GM18873 (cell line): Measurements from ENCODE around the gene CYP4V2.

Source experiments
- ATAC-seq: cut with Tn5 transposase; IDR thresholded peaks from one replicate; pipeline ENCODE4 v1.9.1; 2021; ENCODE audit warnings: mild to moderate bottlenecking, moderate library complexity, moderate number of reproducible peaks; ENCODE audit not compliant: unreplicated experiment, low FRiP score

CYP4V2 gene

DNA sequence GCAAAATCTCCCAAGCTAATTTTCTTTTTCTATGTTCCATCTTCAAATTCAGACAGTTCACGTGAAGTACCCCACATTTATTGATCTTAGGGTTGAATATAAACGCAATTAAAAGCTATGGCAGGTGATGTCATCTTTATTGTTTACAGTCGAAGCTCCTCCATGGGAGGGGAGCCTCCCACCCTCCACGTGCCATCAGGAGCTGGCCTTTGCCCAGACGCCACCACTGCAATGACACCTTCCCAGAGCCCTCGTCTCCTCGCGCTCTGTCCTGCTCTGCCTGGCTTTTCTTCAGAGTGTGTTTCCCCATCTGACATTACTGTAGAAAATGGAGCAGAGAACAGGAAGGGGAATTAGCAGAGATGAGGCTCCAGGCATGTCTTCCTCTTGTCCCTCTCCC lies 18.8 kb upstream of the CYP4V2 start:
- no peak for ATAC-seq

DNA sequence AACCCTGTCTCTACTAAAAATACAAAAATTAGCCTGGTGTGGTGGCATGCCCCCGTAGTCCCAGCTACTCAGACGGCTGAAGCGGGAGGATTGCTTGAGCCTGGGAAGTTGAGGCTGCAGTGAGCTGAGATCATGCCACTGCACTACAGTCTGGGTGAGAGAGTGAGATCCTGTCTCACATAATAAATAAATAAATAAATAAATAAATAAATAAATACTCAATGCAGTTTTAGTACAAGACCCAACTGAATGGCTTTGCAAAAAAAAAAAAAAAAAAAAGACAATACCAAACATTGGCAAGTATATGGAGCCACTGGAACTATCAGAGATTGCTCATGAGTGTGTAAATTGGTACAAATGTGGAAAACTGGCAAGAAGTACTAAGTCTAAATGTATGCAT lies 3.3 kb upstream of the CYP4V2 start:
- ATAC-seq, result no peak

DNA sequence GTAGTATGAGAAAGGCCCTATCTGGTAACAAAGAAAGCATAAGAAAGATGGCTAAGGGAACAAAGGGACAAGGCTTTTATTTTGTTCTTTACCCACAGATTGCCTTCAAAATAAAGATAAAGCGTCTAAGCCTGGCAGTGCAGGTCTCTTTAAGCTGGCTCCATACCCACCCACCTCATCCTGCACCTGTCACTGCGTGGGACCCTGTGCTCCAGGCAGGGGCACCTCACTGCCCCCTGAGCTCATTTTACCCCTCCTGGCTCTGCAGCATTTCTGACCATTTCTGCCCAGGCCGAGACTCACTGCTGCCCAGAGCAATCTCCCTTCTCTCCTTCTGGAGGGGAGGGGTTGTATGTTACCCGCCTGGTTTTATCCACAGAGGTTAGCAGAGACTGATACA lies 1.7 kb upstream of the CYP4V2 start:
- no peak for ATAC-seq

DNA sequence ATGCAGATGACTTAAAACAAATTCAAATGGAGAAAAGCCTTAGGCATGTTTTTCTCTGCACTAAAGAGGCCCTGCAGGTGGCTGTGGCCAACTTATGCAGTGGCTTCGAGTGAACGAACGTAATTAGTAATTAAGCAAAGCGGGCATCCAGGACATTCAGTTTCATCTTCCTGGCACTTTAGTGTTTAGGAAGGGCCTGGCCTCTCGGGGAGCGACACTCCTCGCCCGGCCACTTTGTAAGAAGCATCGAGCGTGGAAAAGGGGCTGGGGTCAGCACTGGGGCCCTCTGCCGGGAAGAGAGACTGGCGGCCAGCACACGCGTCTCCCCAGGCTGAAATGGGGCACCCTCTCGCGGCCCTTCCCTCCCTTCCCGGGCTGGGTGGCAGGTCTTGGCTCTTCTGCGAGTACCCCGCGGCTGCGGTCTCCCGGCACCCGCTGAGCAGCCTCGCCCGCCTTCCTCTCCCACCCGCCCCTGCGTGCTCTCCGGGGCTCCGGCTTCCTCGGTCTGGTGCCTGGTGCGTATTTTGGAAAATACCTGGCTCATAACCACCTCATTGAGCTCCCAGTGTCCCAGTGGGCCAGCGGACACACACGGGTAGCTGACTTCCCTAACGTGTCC lies 677 bp upstream of the CYP4V2 start:
- peak; percentile 6 for ATAC-seq

DNA sequence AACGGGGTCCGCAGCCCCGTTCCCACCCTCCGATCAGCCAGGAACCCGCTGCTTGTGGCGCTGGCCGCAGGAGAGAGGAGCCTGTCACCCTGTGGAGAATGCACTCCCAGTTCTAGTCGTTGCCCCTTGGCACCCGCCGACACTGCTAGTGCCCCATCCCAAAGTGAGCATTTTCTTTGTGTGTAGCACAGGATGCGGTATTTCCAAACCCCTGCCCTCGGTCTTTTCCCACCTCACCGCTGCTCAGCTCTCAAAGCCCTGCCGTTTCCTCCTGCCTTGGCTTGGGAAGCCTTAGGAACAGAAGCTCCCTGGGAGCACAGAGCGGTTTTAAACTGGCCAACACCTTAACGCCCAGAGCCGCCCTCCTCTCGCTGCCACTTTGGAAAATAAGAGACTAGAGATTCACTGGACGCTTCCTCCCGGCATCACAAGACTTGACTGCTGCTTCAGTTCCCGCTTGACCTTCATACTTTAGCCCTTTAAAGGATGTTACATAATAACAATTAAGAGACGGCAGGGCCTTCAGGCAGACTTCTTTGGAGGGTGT lies 772 bp downstream of the CYP4V2 start:
- ATAC-seq, result no peak

DNA sequence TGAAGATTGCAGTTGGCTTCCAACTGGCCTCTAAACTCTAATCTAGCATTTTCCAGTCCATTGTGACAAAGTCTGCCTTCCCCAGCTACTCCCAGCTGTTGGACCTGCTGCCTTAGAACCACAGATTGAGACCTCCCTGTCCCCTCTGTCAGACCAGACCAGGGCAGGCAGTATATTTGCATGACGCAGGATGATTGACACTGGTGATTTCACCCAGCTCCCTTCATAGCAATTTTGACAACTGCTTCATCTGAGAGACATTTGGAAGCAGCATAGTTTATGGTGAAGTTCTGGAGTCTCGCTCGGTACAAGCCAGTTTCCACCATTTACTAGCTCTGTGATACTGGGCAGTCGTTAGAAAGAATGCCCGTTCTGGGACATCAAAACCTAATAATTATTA lies 2.5 kb downstream of the CYP4V2 start:
- no peak for ATAC-seq

DNA sequence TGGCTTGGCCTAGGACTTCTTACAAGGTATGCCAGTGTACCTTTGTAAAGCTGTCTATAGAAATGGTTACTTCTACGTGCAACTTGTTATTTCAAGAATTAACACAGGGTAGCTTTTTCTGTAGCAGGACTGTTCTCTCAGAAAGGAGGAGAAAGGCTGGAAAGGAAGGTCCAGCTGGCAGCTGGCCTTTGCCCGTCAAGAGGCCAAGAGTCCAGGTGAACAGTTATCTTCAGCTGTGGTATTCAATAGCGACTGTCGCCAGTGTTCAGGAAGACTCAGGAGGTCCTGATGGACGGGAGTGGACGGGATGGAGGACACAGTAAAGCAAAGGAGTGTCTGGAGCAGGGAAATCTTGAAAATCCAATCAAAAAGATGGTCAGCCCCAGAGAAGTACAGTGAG lies 4.7 kb downstream of the CYP4V2 start:
- no peak for ATAC-seq

DNA sequence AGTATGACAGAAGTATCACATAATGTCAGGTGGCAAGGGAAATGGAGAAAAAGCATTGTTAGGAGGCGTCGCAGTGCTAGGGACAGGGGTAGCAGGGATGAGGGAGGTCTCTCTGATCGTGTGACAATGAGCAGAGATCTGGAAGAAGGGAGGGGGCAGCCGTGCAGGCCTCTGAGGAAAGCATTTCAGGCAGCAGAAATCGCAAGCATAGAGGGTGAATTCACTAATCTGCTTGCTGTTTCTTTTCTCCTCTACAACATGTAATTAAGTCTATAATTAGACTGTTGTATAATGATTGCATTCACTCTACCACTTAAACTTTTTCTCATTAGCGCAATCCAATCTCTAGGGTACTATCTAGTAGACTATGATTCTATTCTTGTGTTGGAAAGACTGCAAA lies 9.1 kb downstream of the CYP4V2 start:
- no peak for ATAC-seq

DNA sequence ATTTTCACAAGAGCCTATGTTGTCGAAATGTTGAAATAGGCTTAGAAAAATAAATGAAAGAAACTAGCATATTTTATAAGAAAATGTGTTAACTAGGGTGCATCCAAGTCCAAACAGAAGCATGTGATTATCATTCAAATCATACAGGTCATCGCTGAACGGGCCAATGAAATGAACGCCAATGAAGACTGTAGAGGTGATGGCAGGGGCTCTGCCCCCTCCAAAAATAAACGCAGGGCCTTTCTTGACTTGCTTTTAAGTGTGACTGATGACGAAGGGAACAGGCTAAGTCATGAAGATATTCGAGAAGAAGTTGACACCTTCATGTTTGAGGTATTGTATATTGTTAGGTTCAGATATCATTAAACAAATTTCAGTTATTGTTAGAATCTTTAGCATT lies 9.6 kb downstream of the CYP4V2 start:
- no peak for ATAC-seq

DNA sequence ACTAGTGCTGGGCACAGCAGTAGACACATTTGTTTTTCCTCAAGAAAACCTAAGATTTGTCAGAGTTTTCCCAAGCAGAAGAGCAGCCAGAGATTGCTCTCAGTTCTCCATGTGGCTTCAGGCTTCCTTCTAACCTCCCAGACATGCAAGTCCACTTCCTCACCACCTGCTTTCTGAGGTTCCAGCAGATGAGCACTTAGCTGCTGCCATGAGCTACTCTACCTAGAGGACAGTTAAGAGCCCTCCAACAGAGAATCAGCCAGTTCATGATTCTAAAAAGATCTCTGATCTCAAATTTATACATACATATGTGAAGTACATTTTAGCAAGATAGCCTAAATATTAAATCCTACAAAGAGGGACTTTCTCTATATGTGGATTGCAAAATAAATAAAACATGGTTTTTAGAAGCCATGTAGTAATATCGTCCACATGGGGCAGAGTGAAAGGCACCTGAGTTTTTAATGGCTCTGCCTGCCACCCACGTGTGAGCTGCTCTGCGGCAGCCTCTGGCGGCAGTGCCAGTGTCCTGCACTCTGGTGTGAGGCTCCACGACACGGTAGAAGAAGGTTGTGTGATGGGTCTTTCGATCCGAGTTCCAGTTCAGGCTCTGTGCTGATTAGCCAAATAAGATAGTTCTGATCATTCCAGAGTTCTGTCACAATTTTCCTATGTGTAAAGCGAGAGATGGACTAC lies 10.3 kb downstream of the CYP4V2 start:
- ATAC-seq, result peak; percentile 98

DNA sequence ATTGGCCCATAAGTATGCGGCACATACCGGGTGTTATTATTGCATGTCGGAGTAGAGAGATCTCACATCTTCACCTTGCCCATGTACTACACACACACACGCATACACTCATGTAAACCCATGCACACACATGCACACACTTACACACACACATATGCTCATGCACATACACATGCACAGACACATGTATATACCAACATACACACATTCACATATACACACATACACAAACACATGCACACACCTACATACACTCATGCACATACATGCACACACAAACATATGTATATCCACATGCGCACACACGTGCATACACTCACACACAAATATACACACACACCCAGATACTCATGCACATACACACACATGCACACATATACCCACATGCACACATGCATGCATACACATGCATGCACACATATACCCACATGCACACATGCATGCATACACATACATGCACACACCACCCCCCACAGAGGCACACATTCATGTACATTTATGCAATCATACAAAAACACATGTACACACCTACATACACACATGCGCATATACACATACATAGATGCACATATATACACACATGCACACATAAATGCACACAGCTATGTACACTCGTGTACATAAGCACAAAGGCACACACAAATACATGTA lies 11.2 kb downstream of the CYP4V2 start:
- ATAC-seq, result no peak

DNA sequence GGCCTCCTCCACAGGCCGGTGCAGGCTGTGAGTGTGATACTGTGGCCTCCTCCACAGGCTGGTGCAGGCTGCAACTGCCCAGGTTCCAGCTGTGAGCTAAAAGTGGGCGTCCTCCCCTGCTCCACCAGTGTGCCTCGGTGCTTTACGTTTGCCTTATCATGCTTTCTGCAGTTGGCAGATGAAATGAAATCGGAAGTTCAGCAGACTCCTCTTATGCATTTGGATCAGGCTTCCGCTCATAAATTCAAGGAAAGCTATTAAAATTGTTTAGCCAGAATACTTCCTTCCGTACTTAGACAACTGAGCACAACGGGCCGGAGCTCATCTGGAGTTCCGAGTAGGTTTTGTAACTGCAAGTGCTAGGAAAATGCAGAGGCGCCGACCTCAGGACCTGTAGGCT lies 12.0 kb downstream of the CYP4V2 start:
- no peak for ATAC-seq

DNA sequence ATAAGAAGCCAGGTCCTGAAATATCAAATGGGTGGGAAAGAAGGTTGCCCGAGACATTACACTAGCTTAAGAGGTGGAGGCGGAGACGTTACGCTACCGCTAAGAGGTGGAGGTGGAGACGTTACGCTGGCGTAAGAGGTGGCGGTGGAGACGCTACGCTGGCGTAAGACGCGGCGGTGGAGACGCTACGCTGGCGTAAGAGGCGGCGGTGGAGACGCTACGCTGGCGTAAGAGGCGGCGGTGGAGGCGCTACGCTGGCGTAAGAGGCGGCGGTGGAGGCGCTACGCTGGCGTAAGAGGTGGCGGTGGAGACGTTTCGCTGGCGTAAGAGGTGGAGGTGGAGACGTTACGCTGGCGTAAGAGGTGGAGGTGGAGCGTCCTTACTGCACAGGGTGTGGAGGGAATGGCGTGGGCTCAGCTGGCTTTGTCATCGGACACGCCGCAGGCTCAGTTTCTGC lies 12.8 kb downstream of the CYP4V2 start:
- ATAC-seq, result no peak

DNA sequence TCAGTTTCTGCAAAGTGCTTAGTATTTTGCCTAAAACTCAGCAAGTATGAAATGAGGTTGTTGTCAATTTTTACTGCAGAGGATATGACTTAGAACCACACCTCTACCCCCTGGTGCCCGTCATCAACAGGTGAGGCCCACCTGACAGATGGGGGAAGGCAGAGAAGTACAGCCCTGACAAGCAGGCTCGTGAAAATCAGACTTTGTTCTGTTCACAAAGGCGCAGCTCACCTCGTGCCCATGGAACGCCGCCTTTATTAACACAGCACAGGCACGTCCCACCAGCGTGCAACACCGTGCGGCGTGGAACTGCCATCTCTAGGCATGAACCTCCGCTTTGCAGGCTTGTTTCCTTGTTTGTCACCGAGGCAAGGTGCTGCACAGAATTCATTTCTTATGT lies 13.3 kb downstream of the CYP4V2 start:
- no peak for ATAC-seq

DNA sequence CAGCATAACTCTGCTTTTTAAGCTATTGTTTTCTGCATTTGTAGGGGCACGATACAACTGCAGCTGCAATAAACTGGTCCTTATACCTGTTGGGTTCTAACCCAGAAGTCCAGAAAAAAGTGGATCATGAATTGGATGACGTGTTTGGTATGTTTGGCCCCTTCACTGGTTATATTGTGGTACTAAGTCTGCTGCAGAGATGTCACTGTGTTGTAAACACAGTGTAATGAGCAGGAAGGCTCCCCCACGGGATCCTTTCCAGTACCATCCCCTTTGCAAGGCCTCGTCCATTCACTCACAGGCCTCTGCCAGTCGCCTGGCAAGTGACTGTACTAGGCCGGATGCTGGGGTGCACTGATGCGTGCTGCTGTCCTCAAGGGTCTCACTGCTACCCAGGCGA lies 13.8 kb downstream of the CYP4V2 start:
- ATAC-seq, result no peak

DNA sequence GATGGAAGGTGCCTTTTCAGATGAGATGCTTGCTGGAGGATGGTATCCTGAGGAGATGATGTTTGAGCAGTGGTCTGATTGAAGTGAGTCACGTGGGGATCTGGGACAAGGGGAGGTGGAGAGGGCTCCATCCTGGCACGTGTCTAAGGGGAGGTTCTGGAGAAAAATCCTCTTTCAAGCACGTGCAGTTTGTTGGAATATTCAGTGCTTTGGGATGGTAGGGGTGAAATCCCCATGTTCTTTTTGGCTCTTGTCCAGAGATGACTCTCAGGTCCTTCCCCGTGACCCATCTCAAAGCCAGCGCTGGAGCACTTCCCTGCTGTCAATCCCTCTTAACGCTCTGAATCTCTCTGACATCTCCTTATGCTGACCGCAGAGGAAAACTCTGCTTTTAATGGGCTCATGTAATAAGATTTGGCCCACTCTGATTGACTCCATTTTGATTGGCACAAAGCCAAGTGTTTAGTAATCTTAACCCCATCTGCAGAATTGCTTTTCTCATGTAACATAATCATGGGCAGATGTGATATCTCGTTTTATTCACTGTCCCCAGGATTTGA lies 25.2 kb downstream of the CYP4V2 start:
- ATAC-seq, result no peak

DNA sequence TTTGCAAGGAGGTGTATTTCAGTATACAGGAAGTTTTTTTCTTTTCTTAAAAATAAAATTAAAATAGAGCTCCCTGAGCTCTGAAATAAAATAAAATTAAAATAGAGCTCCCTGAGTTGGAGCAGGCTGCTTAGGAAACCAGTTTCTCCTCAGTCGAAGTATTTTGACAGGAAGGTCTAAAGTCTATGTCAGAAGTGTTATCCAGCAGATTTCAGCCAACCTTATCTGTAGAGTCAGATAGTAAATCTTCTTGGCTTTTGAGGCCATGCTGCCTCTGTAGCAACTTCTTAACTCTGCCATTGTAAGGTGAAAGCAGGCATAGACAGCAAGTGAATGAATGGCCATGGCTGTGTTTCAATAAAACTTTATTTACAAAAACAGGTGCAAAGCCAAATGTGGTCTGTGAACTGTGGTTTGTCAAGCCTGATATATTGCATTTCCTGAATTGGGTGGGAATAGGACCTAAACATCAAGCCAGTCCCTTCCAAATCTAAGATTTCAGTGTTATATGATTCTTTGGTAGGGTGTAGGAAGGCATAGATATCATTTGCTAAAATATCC lies 26.4 kb downstream of the CYP4V2 start:
- no peak for ATAC-seq

DNA sequence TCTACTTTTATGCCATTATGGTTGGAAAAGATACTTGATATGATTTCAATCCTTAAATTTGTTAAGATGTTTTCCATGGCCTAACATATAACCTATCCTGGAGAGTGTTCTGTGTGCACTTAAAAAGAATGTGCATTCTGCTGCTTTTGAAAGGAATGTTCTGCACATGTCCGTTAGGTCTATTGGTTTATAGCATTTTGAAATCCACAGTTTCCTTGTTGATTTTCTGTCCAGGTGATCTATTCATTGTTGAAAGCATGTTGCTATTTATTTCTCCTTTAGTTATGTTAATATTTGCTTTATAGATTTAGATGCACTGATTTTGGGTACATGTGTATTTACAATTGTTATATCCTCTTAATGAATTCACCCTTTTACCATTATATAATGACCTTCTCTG lies 30.3 kb downstream of the CYP4V2 start:
- ATAC-seq, result no peak

DNA sequence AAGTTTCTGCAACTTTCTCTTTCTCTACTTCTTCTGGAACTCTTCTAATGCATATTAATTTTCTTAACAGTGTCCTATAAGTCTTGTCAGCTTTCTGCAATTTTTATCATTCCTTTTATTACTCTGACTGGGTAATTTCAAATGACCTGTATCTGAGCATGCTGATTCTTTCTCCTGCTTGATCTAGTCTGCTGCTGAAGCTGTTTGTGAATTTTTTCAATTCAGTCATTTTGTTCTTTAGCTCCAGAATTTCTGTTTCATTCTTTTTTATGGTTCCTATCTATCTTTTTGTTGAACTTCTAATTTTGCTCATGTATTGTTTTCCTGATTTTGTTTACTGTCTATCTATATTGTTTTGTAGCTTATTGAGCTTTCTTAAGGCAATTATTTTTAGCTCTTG lies 34.5 kb downstream of the CYP4V2 start:
- ATAC-seq, result no peak

DNA sequence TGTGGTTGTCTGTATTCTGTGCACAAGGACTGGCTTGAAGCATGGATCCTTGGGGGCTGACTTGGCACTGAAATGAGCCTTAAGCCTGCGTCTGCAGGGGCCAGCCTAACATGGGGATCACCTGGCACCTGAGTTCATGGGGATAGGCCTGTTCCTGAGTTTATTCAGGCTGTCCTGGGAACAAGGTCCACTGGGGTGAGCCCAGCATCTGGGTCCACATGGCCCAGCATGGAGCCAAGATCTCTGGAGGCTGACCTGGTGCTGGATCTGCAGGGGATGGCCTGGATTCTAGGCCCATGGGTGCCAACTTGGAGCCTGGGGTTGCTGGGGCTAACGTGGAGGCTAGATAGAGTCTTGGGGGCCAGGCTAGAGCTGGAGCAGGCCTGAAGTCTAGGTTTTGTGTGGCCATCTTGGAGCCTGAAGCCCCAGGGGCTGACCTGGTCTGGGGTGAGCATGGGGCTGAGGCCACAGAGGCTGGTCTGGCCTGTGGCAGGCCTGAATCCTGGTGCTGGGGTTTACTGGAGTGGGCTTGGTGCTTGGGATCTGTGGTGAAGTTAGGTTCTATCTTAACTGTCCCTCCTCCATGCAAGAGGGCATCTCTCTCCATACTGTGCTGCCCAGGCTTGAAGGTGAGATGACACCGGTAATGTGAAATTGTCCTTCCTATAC lies 35.3 kb downstream of the CYP4V2 start:
- no peak for ATAC-seq

DNA sequence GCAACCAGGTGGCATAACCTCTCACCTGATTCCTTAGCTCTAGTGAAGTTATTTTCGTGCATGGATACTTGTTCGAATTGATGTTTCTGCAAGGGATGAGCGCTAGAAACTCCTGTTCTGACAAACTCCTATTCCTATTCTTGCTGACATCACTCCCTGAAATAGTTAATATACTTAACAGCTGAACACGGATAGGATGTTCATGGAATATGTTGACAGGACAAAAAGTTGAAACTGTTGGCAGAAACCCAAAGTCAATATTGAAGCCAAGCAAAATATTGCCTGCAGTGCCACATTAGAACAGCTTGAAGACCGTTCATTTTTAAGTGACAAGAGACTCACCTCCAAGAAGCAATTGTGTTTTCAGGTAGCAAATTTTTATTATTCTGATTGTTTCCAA lies 35.9 kb downstream of the CYP4V2 start, which contains the start of gene KLKB1:
Gene KLKB1 (plus strand): TSS at position 287 of the 400 bp plus-strand sequence. CDS start 689 bp downstream, outside the sequence.
- ATAC-seq, result no peak
